PC-9 (cell line): ENCODE data around the gene RPS6KA6.

Experiments
- CTCF ChIP-seq: fragments of 200-600 bp; sonication (generic); conservative IDR thresholded peaks from 2 replicates; pipeline ENCODE4 v1.6.1; 2017; ENCODE audit warnings: mixed run types, antibody characterized with exemption, mild to moderate bottlenecking, moderate library complexity
- EZH2 ChIP-seq: fragments of 200-600 bp; sonication (generic); IDR thresholded peaks from 2 replicates; pipeline ENCODE4 v1.8.0; 2017; ENCODE audit warnings: antibody characterized with exemption, low read depth

- TF ChIP-seq CTCF (no peak), EZH2 (no peak)
Observed at GRCh38 chrX:84155938-84156337, 32.1 kb downstream of the RPS6KA6 start.
